D341Med (cell line): ENCODE measurements around the gene EEF1A2.
"Not testable (repeated sequence)": the region's sequence is repeated elsewhere in the genome, so short reads cannot be mapped to it uniquely, and the experiment has no call there.

ENCODE experiments used
- DNase-seq: peaks from one replicate; pipeline ENCODE4 v3.0.0; 2012; ENCODE audit warnings: low spot score

The EEF1A2 gene

GRCh38 chr20:63520504-63520933, 21.6 kb upstream of the EEF1A2 start, which contains the start of gene PPDPF:
Gene PPDPF, plus strand, starts transcription at chr20:63520765. Its CDS starts 544 bp downstream, at chr20:63521309.
- peak; percentile 100 for DNase-seq

GRCh38 chr20:63519668-63520503, 21.0 kb upstream of the EEF1A2 start:
- DNase-seq = peak; percentile 88

- peak; percentile 27 for DNase-seq
These were observed 20.2 kb upstream of the EEF1A2 start for GRCh38 chr20:63518946-63519667.

- DNase-seq = peak; percentile 20
These were observed 19.5 kb upstream of the EEF1A2 start for GRCh38 chr20:63518351-63518861.

- peak; percentile 15 for DNase-seq
These were observed 18.8 kb upstream of the EEF1A2 start for GRCh38 chr20:63517376-63518309.

- not testable (repeated sequence) for DNase-seq
These were observed 15.6 kb upstream of the EEF1A2 start for GRCh38 chr20:63514520-63514919.

- DNase-seq = no peak
These were observed 14.3 kb upstream of the EEF1A2 start for GRCh38 chr20:63513207-63513606.

- DNase-seq = no peak
These were observed 10.2 kb upstream of the EEF1A2 start for GRCh38 chr20:63509088-63509564.

- peak; percentile 22 for DNase-seq
These were observed 9.3 kb upstream of the EEF1A2 start for GRCh38 chr20:63508072-63508768.

- no peak for DNase-seq
These were observed 8.3 kb upstream of the EEF1A2 start for GRCh38 chr20:63507083-63507743.

- no peak for DNase-seq
These were observed 6.8 kb upstream of the EEF1A2 start for GRCh38 chr20:63505723-63506122.

GRCh38 chr20:63505281-63505680, 6.4 kb upstream of the EEF1A2 start:
- DNase-seq = no peak

- no peak for DNase-seq
These were observed 5.8 kb upstream of the EEF1A2 start for GRCh38 chr20:63504642-63505041.

GRCh38 chr20:63503524-63503923, 4.6 kb upstream of the EEF1A2 start:
- peak; percentile 22 for DNase-seq

- peak; percentile 67 for DNase-seq
These were observed 3.8 kb upstream of the EEF1A2 start for GRCh38 chr20:63502671-63503172.

- peak; percentile 92 for DNase-seq
These were observed 3.2 kb upstream of the EEF1A2 start for GRCh38 chr20:63501818-63502670.

GRCh38 chr20:63500902-63501817, 2.3 kb upstream of the EEF1A2 start:
- DNase-seq = no peak
